ENCODE results near the gene BDKRB2. TPM values are rescaled to one million over a fixed set of nuclear protein-coding genes. Genes with fewer than 3 reads are reported as not detected.

Gene BDKRB2
- total RNA-seq, 2 donors from 2014 or later, result 14.2 to 33.6 TPM

DNA sequence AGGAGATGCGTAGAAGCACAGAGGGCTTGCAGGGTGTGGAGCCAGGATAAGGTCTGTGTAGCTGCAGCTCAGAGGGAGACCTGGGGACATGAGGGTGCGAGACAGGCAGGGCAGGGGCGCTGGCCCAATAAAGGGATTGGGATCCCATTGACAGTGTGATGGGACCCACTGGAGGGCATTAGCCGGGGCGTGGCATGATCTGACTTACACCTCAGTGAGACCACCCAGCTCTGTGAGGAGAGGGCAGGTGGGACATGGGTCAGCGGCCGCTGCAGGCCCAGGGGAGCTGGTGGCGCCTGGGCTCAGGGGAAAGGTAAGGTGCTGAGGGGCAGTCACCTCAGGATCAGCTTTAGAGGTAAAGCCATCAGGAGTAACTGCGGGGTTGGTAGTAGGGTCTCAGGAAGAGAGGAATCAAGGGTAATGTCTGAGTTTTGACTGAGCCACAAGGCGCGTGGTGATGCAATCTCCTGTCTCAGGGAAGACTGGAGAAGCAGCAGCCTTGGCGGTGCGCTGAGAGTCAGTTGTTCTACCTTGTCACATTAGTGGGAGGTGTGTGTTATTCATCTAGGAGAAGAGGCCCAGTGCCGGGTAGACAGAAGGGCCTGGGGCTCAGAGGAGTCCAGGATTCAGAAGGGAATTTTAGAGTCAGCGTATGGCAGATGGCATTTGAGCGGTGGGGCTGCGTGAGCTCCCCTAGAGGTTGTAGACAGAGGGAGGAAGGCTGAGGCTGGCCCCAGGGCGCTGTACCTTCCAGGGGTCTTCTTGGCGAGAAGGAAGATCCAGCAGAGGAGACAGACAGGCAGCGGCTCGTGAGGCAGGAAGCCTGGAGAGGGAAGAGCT lies 30.8 kb upstream of the BDKRB2 start:
- ATAC-seq, result no peak
- intact Hi-C loops (cut with DNase I, micrococcal nuclease), result no loop called here
- DNase-seq, result peak in 1 of 2 donors; percentile 16

DNA sequence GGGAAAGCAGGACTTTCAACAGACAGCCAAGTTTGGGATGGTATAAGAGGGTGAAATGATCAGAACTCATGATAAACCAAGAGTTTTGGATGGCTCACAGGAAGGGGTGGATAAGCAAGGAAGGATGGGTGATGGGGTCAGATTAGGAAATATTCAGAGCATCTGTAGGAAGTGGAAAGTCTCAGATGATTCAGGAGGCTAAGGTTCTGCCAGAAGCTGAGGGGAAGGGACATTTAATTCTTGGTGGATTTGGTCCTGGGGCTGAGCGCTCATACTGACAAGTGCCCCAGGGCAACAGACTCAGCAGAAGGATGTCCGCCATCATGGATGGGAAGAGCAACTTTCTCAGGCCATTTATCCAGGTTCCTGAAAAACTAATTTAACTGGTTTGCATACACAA lies 28.4 kb upstream of the BDKRB2 start:
- DNase-seq (peak in 1 of 2 donors; percentile 15), ATAC-seq (no peak)
- intact Hi-C loops (cut with DNase I, micrococcal nuclease), result no loop called here

DNA sequence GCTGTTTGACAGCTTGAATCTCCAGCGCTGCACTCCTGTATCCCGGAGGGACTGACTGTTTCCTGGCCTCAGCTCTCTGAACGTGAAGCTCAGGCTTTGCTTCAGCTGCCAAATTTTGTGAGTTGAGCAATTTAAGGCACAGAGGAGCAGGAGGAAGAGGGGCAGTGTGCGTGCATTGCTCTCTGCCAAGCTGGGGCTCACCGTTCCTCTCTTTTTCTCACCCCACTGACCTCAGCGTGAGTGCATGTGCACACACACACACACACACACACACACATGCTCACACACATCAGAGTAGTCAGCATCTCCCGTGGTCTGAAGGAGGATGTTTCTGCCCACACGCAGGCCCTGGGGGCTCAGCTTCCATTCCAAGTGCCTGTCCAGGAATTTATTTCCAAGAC lies 27.8 kb upstream of the BDKRB2 start:
- intact Hi-C loops (cut with DNase I, micrococcal nuclease), result no loop called here
- DNase-seq (peak in 1 of 2 donors; percentile 59), ATAC-seq (no peak)

DNA sequence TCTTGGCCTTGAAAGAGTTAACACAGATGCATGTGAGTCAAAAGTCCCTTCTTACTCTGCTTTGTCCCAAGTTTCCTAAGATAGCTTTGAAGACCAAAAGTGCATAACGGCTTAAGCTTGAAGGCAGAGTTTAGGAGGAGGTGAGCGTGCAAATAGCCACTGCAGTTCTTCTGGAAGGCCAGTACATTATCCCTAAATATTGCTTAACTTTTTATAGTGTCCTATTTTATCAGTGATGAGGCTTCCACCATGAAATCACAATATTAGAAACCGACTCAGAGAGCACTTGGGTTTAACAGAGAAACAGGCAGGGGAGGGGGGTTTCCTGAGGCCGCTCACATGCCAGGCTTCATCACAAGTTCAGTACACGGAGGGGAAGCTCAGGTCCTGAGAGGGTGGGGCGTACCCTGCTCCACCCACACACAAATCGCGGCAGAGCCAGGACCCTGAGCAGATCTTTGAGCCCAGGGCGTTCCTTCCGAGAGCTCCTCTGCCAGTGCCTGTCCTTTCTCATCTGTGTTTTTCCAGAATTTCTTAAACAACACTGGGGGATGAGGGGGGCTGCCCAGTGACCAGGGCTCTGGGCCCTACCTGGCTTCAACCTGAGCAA lies 26.8 kb upstream of the BDKRB2 start:
- intact Hi-C loops (cut with DNase I, micrococcal nuclease), result no loop called here
- DNase-seq (peak in 1 of 2 donors; percentile 30), ATAC-seq (no peak)

DNA sequence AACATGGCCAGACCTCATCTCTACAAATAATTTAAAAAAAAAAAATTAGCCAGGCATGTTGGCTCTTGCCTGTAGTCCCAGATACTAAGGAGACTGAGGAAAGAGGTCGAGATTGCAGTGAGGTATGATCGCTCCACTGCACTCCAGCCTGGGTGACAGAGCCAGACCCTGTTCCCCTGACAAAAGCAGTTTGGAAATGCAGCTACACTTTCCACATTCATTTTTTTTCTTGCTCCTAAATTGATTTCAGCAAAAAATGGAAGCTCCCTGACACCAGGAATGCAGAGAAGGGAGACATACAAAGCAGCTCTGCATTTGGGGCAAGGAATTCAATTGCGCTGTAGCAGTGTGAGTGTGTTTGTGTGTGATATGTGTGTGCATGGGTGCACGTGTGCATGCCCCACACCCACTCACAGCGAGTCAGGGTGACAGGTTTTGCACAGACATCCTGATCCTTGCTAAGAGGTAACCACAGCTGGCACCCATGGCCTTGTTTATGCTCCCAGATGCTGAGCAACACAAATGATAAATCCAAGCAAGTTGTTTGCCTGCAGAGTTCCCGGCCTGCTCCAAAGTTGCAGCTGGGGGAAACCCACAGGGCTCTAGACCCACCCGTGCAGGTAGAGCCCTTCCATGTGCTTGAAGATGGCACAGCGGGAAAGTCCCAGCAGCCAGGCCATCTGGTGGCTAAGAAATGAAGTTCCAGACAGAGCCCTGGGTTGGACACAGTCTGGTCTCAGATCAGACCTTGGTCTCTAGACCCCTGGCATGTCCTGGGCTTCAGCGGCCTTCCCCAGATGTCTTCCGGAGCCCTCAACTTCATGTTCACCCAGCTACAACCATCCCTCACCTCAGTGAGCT lies 25.9 kb upstream of the BDKRB2 start:
- intact Hi-C loops (cut with DNase I, micrococcal nuclease), result no loop called here
- DNase-seq, result no peak
- ATAC-seq, result peak; percentile 34

DNA sequence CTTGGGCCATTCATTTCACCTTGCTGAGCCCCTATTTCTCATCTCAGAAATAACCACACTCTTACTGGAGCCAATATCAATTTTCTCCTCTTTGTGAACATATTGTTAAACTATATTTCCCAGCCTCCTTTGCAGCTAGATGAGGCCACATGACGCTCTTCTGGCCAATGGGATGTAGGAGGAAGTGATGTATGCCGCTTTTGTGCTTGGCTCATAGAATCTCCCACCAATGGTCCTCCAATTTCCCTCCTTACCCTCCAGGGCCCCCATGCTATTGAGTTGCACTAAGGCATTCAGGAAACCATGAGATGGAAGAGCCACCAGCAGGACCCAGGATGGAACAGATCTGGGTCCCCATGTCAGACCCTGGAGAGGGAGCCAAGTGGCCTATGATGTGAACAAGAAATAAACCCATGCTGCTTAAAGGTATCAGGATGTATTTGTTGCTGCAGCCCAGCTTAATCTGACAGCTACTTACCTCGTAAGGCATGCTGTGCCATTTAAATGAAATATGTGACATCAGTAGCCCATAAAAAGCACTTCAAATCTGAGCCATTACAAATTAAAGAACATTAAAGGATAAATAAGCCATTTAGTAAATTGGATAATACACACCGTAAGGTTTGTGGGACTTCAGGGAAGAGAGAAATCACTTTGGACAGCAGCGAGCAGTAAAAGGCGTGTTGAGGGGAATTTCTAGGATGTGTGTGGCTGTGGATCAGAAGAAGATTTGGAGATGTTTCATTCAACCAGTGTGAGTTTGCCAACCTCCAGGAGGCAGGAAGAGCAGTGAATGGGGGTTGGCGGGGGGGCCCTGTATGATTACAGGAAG lies 24.4 kb upstream of the BDKRB2 start:
- DNase-seq, result no peak
- intact Hi-C loops (cut with DNase I, micrococcal nuclease), result no loop called here
- ATAC-seq, result no peak

DNA sequence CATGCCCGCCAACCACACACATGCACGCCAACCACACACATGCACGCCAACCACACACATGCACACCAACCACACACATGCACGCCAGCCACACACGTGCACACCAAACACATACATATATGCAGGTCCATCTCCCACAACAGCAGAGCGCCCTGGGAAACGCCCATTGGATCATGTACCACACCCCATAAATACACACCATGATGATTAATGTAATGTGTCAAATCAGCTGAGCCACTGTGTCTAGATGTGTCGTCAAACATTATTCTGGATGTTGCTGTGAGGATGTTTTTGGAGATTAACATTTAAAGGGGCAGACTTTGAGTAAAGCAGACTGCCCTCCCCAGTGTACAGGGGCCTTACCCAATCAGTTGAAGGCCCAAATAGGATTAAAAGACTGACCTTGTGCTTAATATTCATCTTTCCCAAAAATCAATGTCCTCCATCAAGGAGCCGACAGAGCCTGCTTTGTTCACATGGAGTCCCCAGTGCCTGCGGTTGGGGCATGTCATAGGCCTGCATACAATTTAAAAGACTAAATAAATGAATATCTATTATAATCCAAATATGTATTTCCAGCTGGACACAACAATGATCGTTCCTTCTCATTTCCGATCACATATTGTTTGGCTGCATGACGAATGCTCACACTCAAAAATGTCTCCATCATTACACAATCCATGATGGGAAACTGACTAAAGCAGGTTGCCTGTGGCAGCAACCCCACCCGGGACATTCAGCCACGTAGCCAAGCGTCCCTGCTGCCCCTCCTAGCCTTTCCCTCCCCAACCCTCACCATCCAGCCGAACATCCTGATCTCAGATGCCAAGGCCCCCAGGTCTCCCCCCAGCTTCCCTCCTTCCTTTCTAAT lies 23.2 kb upstream of the BDKRB2 start:
- peak; percentile 84 for ATAC-seq
- intact Hi-C loops (cut with DNase I, micrococcal nuclease), result no loop called here
- no peak for DNase-seq

DNA sequence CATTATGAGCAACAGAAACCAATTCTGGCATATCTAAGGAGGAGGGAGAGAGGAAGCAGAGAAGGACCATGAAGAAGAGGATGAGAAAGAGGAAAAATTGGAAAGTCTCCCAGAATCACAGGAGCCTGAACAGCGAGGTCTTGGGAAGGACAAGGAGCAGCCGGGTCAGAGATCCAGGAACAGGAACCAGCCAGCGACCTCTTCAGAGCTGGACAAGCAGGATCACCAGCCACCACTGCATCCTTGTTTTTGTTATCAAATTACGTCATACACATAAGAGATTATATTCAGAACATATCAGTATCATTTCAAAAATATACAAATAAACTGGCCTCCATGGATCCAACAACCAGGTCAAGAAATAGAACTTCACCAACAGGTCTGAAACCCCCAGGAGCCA lies 22.1 kb upstream of the BDKRB2 start:
- intact Hi-C loops (cut with DNase I, micrococcal nuclease), result no loop called here
- no peak for DNase-seq
- no peak for ATAC-seq

DNA sequence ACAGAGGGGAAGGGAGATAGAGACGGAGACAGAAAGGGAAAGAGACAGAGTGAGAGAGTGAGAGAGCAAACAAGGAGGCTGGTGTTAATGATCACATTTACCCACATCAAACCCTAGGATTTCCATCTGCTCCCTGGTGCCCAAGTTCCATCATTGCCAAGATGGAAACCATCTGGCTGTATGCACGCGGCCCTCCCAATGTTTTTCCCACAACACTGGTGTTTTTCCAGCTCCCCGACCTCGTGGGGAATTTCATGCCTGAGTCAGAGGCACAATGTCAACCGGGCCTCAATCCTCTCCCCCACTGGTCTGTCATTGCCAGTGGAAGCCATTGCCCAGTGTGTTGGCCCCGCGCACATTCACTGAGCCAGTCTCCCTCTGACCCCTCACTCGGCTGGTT lies 19.9 kb upstream of the BDKRB2 start:
- intact Hi-C loops (cut with DNase I, micrococcal nuclease), result no loop called here
- ATAC-seq (no peak), DNase-seq (no peak)

DNA sequence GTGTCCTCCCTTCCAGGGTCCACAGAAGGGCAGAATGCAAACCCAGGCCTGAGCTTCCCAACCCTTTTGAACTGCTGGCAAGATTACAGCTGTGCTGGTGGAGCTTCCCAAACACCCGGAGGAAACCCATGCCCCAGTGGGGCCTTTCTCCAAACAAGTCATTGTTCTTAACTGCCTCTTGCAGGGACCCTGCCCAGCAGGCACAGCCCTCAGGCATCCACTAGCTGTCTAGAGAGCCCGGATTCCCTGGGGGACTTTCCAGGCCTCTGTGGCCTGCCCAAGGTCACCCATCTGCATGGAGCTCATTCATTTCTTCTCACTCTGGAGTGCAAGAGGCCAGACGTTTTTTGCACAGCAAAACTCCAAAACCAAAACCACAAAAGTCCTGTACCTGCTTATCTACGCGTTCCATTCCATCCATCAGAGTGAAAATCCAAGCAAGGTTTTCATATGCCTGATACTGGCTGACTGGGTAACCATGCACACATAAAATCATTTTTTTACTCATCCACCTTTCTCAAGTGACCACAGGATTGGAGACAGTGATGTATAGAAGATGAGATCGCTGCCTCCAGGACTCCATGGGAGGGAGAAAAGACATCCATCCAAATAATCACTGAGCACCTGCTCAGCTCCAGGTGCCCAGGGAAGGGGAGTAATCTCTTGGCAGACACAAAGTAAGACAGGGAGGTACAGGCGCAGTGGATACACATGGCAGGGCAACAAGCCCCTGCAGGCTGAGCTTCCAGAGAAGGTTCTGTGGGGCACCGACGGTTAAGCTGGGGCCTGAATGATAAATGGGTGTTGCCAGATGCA lies 17.2 kb upstream of the BDKRB2 start:
- ATAC-seq (no peak), DNase-seq (no peak)
- intact Hi-C loops (cut with DNase I, micrococcal nuclease), result no loop called here

DNA sequence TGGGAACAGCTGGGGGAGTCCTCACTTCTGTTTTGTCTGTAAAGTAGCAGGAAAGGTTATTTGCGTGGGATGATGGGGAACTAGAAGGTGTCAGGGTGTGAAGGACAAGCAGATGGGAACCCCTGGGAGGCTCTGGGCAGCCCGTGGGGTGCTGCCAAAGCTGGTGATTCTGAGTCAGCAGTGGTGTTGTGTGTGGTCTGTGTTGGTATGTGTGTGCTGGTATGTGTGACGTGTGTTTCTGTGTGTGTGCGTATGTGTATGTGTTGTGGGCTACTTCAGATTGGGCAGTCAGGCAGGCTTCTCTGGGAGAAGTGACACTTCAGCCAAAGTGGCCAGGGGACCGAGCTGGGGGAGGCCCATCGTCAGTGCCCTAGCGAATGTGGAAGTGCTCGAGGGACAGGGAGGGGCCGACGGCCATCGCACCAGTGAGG lies 15.3 kb upstream of the BDKRB2 start:
- intact Hi-C loops (cut with DNase I, micrococcal nuclease), result no loop called here
- ATAC-seq, result no peak
- DNase-seq, result no peak

DNA sequence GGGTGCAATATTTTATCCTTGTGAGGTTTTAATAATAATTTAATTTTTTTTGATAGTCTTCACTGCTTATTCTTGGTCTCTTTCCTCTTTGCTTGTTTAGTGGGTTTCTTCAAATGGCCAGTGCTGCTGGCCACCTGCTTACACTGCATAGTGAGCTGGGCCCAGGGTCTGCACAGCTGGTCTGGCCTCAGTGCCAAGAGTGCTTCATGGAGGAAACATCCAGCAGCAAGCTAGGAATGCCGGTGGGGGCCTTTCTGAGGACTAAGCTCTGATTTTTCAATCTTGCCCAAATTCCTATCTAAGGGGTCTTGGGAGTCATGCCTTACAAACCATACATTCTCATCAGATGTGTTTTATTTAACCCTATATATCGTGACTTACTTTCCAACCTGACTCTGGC lies 13.3 kb upstream of the BDKRB2 start:
- no peak for DNase-seq
- no peak for ATAC-seq
- intact Hi-C loops (cut with DNase I, micrococcal nuclease), result no loop called here

DNA sequence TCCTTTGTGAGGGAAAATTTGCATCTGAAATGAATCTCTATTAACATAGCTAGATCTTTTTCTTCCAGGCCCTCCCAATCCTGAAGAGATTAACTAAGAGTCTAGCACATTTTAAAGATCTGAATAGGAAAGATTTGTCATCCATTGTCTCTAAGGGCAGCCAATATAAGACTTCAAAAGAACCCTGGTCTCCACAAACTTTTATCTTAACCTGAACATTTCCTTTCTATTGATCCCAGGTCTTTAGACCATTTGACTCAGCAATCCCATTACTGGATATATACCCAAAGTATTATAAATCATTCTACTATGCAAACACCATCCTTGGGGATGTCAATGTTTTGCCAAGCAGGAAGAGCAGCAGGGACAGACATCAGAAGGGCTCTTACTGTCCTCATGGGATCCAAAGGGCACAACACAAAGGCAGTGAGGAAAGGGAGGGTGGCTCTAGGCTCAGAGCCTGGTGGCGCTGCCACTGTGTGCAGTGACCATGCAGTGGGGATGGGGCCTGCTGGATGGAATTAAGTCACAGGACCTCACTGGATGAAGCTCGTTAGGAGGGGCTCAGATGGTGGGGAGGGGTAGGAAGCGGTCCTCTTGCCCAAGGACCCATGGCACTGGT lies 12.7 kb upstream of the BDKRB2 start:
- ATAC-seq (peak; percentile 74), DNase-seq (no peak)
- intact Hi-C loops (cut with DNase I, micrococcal nuclease), result no loop called here

DNA sequence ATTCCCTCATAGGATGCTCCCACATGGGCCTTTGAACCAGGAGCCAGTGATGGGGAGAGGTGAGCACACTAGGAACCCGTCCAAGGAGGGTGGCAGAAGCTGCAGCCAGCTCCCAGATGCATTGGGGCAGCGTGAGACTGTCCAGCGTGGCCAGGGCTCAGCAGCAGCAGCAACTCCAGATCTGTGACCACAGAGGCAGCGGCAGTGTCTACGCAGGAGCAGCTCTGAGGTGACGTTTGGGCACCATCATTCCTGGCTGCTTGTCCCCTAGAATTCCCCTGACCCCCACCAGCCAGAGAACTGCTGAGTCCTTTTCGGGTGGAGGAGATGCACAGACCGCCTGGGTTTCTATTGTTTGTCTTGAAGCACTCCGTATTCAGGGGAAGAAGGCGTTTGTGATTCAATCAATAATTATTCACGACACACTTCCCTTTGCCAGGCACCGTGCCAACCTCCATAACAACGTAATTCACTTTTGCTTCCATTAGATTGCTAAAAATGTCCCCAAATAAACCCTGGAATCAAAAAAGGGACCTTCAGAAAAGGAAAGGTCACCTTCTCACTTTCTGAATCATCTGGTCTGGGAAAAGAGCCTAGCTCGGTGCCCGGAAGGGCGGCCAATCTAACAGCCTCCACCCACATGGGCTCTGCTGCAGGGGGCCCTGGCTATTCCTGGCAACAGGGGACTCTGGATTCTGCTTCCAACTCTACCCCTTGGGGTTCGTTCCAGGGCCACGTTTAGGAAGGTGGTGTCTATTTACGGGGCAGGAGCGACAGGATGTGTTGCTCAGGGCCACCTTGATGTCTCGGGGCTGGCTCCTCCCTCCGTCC lies 11.4 kb upstream of the BDKRB2 start:
- DNase-seq (no peak), ATAC-seq (no peak)
- intact Hi-C loops (cut with DNase I, micrococcal nuclease), result no loop called here

DNA sequence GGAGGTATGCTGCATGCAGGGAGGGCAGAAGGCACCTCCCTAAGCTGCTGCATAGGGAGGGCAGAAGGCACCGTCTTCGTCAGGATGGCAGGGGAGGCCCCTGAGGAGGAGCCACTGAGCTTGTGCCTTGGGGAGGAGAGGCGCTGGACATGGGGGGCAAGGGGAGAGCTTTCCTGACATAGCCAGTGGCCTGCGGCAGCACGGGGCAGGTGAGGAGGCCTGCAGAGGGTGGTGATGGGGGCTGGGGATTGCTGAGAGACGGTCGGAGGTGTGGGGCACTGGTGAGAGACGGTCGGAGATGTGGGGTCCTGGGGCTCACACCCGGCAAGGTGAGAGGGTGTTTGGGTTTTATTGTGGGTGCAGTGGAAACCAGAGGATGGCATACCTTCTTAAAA lies 10.4 kb upstream of the BDKRB2 start:
- ATAC-seq, result no peak
- intact Hi-C loops (cut with DNase I, micrococcal nuclease), result no loop called here

More for the DNA sequence above, 10.4 kb upstream of the BDKRB2 start:
- no peak for DNase-seq

Data from left colon (tissue), 2 donors.